ENCODE data around the gene CDH19.

Gene CDH19

GRCh38 chr18:66587430-66587829 is 16.5 kb downstream of the CDH19 start:
- no peaks in the 10 kb centered on the region for H3K79me2 ChIP-seq (ENCODE audit: control insufficient read depth, insufficient read depth, low read length)
- no peak overlapping the region for H3K23ac ChIP-seq (ENCODE audit: low read length)
- H3K4ac ChIP-seq (ENCODE audit: low read depth, low read length): no peak overlapping the region
- no peak overlapping the region for H4K5ac ChIP-seq (ENCODE audit: low read length)
- no peaks in the 10 kb centered on the region for H3K27me3 ChIP-seq (ENCODE audit: insufficient read depth, low read length, poor library complexity)
- no peak overlapping the region for H2BK120ac ChIP-seq (ENCODE audit: low read depth, low read length)
- H4K8ac ChIP-seq (ENCODE audit: low read depth, low read length): no peak overlapping the region
- H3K56ac ChIP-seq (ENCODE audit: low read length): no peak overlapping the region
- no peaks in the 10 kb centered on the region for H3K79me1 ChIP-seq (ENCODE audit: low read length)
- no peak overlapping the region for H2BK15ac ChIP-seq (replicated peaks; ENCODE audit: low read depth)
- no peak overlapping the region for H3K18ac ChIP-seq (ENCODE audit: low read length)
- H3K4me2 ChIP-seq (ENCODE audit: low read length): no peak overlapping the region
- DNase-seq: no peak
- H3K27ac ChIP-seq (ENCODE audit: low read depth, low read length): no peak overlapping the region
- no CpG with 5 or more reads among the region's 4 CpGs for WGBS (ENCODE audit: extremely low coverage, insufficient coverage, low lambda C conversion rate)
- no peak overlapping the region for H2AK5ac ChIP-seq (ENCODE audit: low read length)
- no peaks in the 10 kb centered on the region for H3K36me3 ChIP-seq (ENCODE audit: control insufficient read depth, insufficient read depth, low read length)
- no peak overlapping the region for H2BK5ac ChIP-seq (ENCODE audit: low read length)
- H3K4me1 ChIP-seq (ENCODE audit: control insufficient read depth, low read depth, low read length): no peaks in the 10 kb centered on the region
- no peak overlapping the region for H3K4me3 ChIP-seq (ENCODE audit: low read length)
- H3K9ac ChIP-seq (ENCODE audit: low read length): no peak overlapping the region

- Histone ChIP-seq H2BK5ac (ENCODE audit: low read length) (no peak overlapping the region), H3K9ac (ENCODE audit: low read length) (no peak overlapping the region), H3K4ac (ENCODE audit: low read depth, low read length) (no peak overlapping the region), H3K36me3 (ENCODE audit: control insufficient read depth, insufficient read depth, low read length) (no peaks in the 10 kb centered on the region), H4K8ac (ENCODE audit: low read depth, low read length) (no peak overlapping the region), H3K4me2 (ENCODE audit: low read length) (no peak overlapping the region), H3K23ac (ENCODE audit: low read length) (no peak overlapping the region), H2AK5ac (ENCODE audit: low read length) (no peak overlapping the region), H3K27ac (ENCODE audit: low read depth, low read length) (no peak overlapping the region), H3K18ac (ENCODE audit: low read length) (no peak overlapping the region), H4K5ac (ENCODE audit: low read length) (no peak overlapping the region), H2BK15ac (replicated peaks; ENCODE audit: low read depth) (no peak overlapping the region), H3K79me2 (ENCODE audit: control insufficient read depth, insufficient read depth, low read length) (no peaks in the 10 kb centered on the region), H3K56ac (ENCODE audit: low read length) (no peak overlapping the region), H2BK120ac (ENCODE audit: low read depth, low read length) (no peak overlapping the region), H3K79me1 (ENCODE audit: low read length) (no peaks in the 10 kb centered on the region), H3K27me3 (ENCODE audit: insufficient read depth, low read length, poor library complexity) (no peaks in the 10 kb centered on the region), H3K4me1 (ENCODE audit: control insufficient read depth, low read depth, low read length) (no peaks in the 10 kb centered on the region), H3K4me3 (ENCODE audit: low read length) (no peak overlapping the region)
- DNase-seq: no peak
These were observed 21.7 kb downstream of the CDH19 start for GRCh38 chr18:66582211-66582610.

GRCh38 chr18:66575263-66575662 is 28.6 kb downstream of the CDH19 start:
- Histone ChIP-seq H3K23ac (ENCODE audit: low read length) (no peak overlapping the region), H2AK5ac (ENCODE audit: low read length) (no peak overlapping the region), H4K5ac (ENCODE audit: low read length) (no peak overlapping the region), H3K4me3 (ENCODE audit: low read length) (no peak overlapping the region), H3K4ac (ENCODE audit: low read depth, low read length) (no peak overlapping the region), H2BK5ac (ENCODE audit: low read length) (no peak overlapping the region), H3K79me1 (ENCODE audit: low read length) (no peaks in the 10 kb centered on the region), H3K27me3 (ENCODE audit: insufficient read depth, low read length, poor library complexity) (no peaks in the 10 kb centered on the region), H3K79me2 (ENCODE audit: control insufficient read depth, insufficient read depth, low read length) (no peaks in the 10 kb centered on the region), H3K18ac (ENCODE audit: low read length) (no peak overlapping the region), H3K56ac (ENCODE audit: low read length) (no peak overlapping the region), H3K36me3 (ENCODE audit: control insufficient read depth, insufficient read depth, low read length) (no peaks in the 10 kb centered on the region), H4K8ac (ENCODE audit: low read depth, low read length) (no peak overlapping the region), H2BK15ac (replicated peaks; ENCODE audit: low read depth) (no peak overlapping the region), H3K4me1 (ENCODE audit: control insufficient read depth, low read depth, low read length) (no peaks in the 10 kb centered on the region), H2BK120ac (ENCODE audit: low read depth, low read length) (no peak overlapping the region), H3K4me2 (ENCODE audit: low read length) (no peak overlapping the region), H3K27ac (ENCODE audit: low read depth, low read length) (no peak overlapping the region), H3K9ac (ENCODE audit: low read length) (no peak overlapping the region)
- no CpG with 5 or more reads among the region's 2 CpGs for WGBS (ENCODE audit: extremely low coverage, insufficient coverage, low lambda C conversion rate)
- DNase-seq: no peak

- no peak overlapping the region for H4K5ac ChIP-seq (ENCODE audit: low read length)
These were observed 32.0 kb downstream of the CDH19 start for GRCh38 chr18:66571845-66572244.

GRCh38 chr18:66566616-66567015 is 37.3 kb downstream of the CDH19 start:
- no peak overlapping the region for H3K18ac ChIP-seq (ENCODE audit: low read length)
- no peak overlapping the region for H2BK5ac ChIP-seq (ENCODE audit: low read length)
- H3K4me3 ChIP-seq (ENCODE audit: low read length): no peak overlapping the region
- H4K5ac ChIP-seq (ENCODE audit: low read length): no peak overlapping the region
- H4K8ac ChIP-seq (ENCODE audit: low read depth, low read length): no peak overlapping the region
- H3K79me1 ChIP-seq (ENCODE audit: low read length): no peaks in the 10 kb centered on the region
- H3K27ac ChIP-seq (ENCODE audit: low read depth, low read length): no peak overlapping the region
- no peak overlapping the region for H2BK15ac ChIP-seq (replicated peaks; ENCODE audit: low read depth)
- H3K23ac ChIP-seq (ENCODE audit: low read length): no peak overlapping the region
- no peak overlapping the region for H2AK5ac ChIP-seq (ENCODE audit: low read length)
- H3K4me2 ChIP-seq (ENCODE audit: low read length): no peak overlapping the region
- no CpG with 5 or more reads among the region's 5 CpGs for WGBS (ENCODE audit: extremely low coverage, insufficient coverage, low lambda C conversion rate)
- H3K36me3 ChIP-seq (ENCODE audit: control insufficient read depth, insufficient read depth, low read length): no peaks in the 10 kb centered on the region
- no peaks in the 10 kb centered on the region for H3K4me1 ChIP-seq (ENCODE audit: control insufficient read depth, low read depth, low read length)
- no peaks in the 10 kb centered on the region for H3K79me2 ChIP-seq (ENCODE audit: control insufficient read depth, insufficient read depth, low read length)
- H3K27me3 ChIP-seq (ENCODE audit: insufficient read depth, low read length, poor library complexity): no peaks in the 10 kb centered on the region
- no peak for DNase-seq
- H3K56ac ChIP-seq (ENCODE audit: low read length): no peak overlapping the region
- H2BK120ac ChIP-seq (ENCODE audit: low read depth, low read length): no peak overlapping the region
- no peak overlapping the region for H3K4ac ChIP-seq (ENCODE audit: low read depth, low read length)
- no peak overlapping the region for H3K9ac ChIP-seq (ENCODE audit: low read length)

More at GRCh38 chr18:66571845-66572244, 32.0 kb downstream of the CDH19 start:
- H2BK120ac ChIP-seq (ENCODE audit: low read depth, low read length): no peak overlapping the region
- no peak overlapping the region for H3K18ac ChIP-seq (ENCODE audit: low read length)
- no CpG with 5 or more reads among the region's 6 CpGs for WGBS (ENCODE audit: extremely low coverage, insufficient coverage, low lambda C conversion rate)
- no peaks in the 10 kb centered on the region for H3K36me3 ChIP-seq (ENCODE audit: control insufficient read depth, insufficient read depth, low read length)
- no peaks in the 10 kb centered on the region for H3K27me3 ChIP-seq (ENCODE audit: insufficient read depth, low read length, poor library complexity)
- H3K4me1 ChIP-seq (ENCODE audit: control insufficient read depth, low read depth, low read length): no peaks in the 10 kb centered on the region
- H2AK5ac ChIP-seq (ENCODE audit: low read length): no peak overlapping the region
- H3K27ac ChIP-seq (ENCODE audit: low read depth, low read length): no peak overlapping the region
- H2BK15ac ChIP-seq (replicated peaks; ENCODE audit: low read depth): no peak overlapping the region
- H3K79me1 ChIP-seq (ENCODE audit: low read length): no peaks in the 10 kb centered on the region
- H3K4me3 ChIP-seq (ENCODE audit: low read length): no peak overlapping the region
- H2BK5ac ChIP-seq (ENCODE audit: low read length): no peak overlapping the region
- no peak overlapping the region for H3K4me2 ChIP-seq (ENCODE audit: low read length)
- H3K56ac ChIP-seq (ENCODE audit: low read length): no peak overlapping the region
- no peaks in the 10 kb centered on the region for H3K79me2 ChIP-seq (ENCODE audit: control insufficient read depth, insufficient read depth, low read length)
- no peak overlapping the region for H3K4ac ChIP-seq (ENCODE audit: low read depth, low read length)
- no peak overlapping the region for H4K8ac ChIP-seq (ENCODE audit: low read depth, low read length)
- no peak for DNase-seq
- no peak overlapping the region for H3K23ac ChIP-seq (ENCODE audit: low read length)
- no peak overlapping the region for H3K9ac ChIP-seq (ENCODE audit: low read length)

GRCh38 chr18:66564236-66564635 is 39.7 kb downstream of the CDH19 start:
- no peak overlapping the region for H2BK5ac ChIP-seq (ENCODE audit: low read length)
- H3K36me3 ChIP-seq (ENCODE audit: control insufficient read depth, insufficient read depth, low read length): no peaks in the 10 kb centered on the region
- no peak overlapping the region for H2BK120ac ChIP-seq (ENCODE audit: low read depth, low read length)
- no peak for DNase-seq
- no peak overlapping the region for H2AK5ac ChIP-seq (ENCODE audit: low read length)
- H3K4ac ChIP-seq (ENCODE audit: low read depth, low read length): no peak overlapping the region
- no peak overlapping the region for H3K4me3 ChIP-seq (ENCODE audit: low read length)
- no peak overlapping the region for H3K4me2 ChIP-seq (ENCODE audit: low read length)
- no peak overlapping the region for H4K5ac ChIP-seq (ENCODE audit: low read length)
- H3K23ac ChIP-seq (ENCODE audit: low read length): no peak overlapping the region
- H3K56ac ChIP-seq (ENCODE audit: low read length): no peak overlapping the region
- H3K18ac ChIP-seq (ENCODE audit: low read length): no peak overlapping the region
- H3K4me1 ChIP-seq (ENCODE audit: control insufficient read depth, low read depth, low read length): no peaks in the 10 kb centered on the region
- no peak overlapping the region for H3K9ac ChIP-seq (ENCODE audit: low read length)
- no peaks in the 10 kb centered on the region for H3K79me2 ChIP-seq (ENCODE audit: control insufficient read depth, insufficient read depth, low read length)
- no peak overlapping the region for H2BK15ac ChIP-seq (replicated peaks; ENCODE audit: low read depth)
- no peaks in the 10 kb centered on the region for H3K79me1 ChIP-seq (ENCODE audit: low read length)
- H3K27ac ChIP-seq (ENCODE audit: low read depth, low read length): no peak overlapping the region
- no peak overlapping the region for H4K8ac ChIP-seq (ENCODE audit: low read depth, low read length)
- H3K27me3 ChIP-seq (ENCODE audit: insufficient read depth, low read length, poor library complexity): no peaks in the 10 kb centered on the region
